ENCODE measurements around the gene CLASP2. TPM values are rescaled to one million over a fixed set of nuclear protein-coding genes. Genes with fewer than 3 reads are reported as not detected.
"Not testable (repeated sequence)": the region's sequence is repeated elsewhere in the genome, so short reads cannot be mapped to it uniquely, and the experiment has no call there.

The CLASP2 gene
- total RNA-seq, 1 donor from 2014 or later: 54.0 TPM

DNA sequence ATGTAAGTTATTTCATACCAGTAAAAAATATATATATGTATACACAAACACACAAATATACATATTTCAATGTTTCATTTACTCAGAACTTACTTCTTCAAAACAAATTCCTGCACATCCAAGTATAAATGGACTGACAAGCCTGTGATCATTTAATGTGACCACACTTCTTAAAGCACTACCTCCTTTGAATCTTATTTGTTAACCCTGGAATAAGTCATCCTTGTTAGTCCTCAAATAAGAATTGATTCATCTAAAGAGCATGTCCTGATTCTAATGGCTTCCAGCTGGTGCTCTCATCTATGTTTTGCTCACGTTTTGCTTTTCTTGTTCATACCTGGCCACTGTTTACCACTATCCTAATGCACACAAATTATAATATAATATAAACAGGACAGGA, 173.9 kb downstream of the CLASP2 start:
- no peak for DNase-seq (ENCODE audit: low read depth in 2 of 2)

DNA sequence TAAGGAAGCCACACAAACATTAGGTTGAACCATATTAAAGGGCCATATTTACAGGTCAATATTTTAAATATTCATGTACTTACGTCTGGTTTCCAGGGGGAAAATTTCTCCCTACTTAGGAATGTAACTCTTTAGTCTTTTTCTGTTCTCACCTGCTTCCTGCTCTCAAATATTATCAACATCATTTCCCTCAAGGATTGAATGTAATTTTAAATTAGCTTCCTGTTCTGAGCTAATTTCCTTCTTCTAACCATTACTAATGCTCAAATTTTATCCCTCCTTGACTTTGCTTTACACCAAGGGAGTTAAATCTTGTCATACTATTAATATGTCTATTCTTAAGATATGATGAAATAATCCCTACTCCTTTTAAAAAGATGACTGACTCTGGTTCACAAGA, 174.5 kb downstream of the CLASP2 start:
- peak in 1 of 2 donors; percentile 37 for DNase-seq (ENCODE audit: low read depth in 2 of 2)

DNA sequence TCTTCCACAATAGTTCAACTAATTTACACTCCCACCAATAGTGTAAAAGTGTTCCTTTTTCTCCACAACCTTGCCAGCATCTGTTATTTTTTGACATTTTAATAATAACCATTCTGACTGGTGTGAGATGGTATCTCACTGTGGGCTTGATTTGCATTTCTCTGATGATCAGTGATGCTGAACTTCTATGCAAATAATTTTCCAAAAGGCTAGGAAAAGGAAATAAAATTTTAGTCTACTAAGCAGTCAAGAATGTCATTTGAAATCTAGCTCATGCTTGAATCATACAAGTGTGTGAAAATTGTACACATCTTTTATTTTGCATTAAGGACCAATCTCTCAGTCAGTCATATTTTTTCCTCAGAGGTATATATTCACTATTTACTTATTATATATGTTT, 176.1 kb downstream of the CLASP2 start:
- no peak for DNase-seq (ENCODE audit: low read depth in 2 of 2)

DNA sequence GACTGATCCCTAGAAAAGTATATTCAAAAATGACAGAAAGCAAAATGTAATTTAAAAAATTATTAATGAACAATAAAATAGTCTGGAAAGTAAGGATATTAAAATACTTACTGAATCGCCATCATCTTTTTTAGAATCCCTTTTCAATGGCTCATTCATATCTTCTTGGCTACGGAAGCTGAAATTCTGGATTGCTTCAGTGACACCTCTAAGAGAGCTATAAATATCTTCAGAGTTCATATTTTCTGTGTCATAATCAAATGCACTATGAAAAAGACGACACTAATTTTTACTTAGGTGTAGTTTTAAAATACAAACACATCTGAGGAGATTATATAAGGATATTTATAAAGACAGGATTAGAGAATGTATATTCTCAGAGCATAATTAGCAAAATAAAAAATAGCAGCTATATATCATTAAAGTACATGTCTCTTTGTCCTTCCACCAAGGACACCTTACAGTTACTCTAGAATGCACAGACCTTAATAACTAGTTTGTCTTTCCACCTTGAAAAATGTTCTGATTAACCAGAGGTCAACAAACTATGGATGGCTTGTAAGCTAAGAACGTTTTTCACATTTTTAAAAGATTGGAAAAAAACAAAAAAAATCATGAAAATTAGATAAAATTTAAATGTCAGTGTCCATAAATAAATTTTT, 179.2 kb downstream of the CLASP2 start:
- no peak for DNase-seq (ENCODE audit: low read depth in 2 of 2)

DNA sequence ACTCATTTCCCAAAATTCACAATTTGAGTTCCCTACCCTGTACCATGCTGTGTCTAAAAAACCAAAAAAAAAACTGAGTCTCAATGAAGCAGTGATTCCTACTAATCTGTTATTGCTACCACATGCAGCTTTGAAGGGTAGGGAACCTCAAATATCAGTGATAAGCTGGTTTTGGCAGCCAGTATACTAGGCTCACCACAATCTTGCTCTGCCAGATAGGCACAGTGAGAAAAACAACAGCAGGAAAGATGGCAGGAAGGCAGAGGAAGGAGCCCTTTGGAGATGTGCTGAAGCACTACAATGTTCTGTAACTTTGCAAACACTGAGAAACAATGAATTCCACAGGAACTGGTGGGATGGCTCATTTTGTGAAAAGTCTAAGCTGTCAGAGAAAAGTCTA, 180.9 kb downstream of the CLASP2 start:
- peak in 1 of 2 donors; percentile 38 for DNase-seq (ENCODE audit: low read depth in 2 of 2)

DNA sequence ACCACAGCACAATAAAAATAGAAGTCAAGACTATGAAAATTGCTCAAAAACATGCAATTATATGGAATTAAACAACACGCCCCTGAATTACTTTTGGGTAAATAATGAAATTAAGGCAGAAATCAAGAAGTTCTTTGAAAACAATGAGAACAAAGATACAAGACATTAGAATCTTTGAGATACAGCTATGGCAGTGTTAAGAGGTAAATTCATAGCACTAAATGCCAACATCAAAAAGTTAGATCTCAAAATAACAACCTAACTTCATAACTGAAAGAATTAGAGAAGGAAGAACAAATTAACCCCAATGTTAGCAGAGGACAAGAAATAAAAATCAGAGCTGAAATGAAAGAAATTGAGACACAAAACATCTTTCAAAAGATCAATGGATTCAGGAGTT, 191.3 kb downstream of the CLASP2 start:
- DNase-seq (ENCODE audit: low read depth in 2 of 2): no peak

DNA sequence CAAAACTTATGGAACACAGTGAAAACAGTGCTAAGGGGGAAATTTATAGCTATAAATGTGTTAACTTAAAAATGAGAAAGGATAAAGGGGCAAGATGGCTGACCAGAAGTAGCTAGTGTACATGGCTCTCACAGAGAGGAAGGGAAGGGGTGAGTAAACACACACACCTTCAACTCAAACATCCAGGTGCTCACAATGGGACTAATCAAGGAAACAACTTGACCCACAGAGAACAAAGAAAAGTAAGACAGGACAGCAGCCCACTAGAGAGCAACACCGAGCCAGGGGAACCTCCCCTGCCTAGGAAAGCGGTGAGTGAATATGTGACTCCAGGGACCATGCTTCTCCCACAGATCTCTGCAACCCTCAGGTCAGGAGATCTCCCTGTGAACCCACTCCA, 192.8 kb downstream of the CLASP2 start:
- DNase-seq (ENCODE audit: low read depth in 2 of 2): no peak

DNA sequence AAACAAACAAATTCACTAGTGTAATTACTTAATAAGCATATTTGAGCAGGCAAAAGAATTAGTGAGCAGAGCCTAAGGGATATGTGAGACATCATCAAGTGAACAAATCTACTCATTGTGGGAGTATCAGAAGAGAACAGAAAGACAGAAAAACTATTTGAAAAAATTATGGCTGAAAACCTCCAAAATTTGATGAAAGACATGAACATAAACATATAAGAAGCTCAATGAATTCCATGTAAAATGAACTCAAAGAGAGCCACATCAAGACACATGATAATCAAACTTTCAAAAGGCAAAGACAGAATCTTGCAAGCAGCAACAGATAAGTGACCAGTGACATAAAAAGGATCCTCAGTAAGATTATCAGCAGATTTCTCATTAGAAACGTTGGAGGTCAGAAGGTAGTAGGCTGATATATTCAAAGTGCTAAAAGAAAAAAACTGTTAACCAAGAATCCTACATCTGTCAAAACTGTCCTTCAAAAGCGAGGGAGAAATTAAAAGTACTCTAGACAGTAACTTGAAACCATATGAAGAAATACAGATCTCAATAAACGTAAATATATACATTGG, 194.9 kb downstream of the CLASP2 start:
- DNase-seq (ENCODE audit: low read depth in 2 of 2): no peak

DNA sequence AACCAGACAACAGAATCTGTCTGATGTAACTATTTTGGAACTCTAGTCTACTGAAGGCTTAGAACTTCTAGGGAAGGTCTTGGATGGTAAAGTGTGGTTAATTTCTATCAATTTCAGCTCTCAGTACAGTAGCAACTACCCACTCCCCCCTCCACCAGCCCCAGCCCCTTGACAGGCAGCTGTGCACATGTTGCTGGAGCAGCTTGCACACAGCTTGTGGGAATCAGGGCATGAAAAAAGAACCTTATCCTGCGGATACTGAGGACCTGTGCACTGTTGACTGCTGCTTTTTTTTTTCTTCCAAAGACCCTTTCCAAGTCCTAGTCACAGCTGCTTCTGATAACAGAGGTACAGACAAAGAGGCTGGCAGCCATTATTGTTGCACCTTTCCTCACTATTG, 196.3 kb downstream of the CLASP2 start:
- no peak for DNase-seq (ENCODE audit: low read depth in 2 of 2)

DNA sequence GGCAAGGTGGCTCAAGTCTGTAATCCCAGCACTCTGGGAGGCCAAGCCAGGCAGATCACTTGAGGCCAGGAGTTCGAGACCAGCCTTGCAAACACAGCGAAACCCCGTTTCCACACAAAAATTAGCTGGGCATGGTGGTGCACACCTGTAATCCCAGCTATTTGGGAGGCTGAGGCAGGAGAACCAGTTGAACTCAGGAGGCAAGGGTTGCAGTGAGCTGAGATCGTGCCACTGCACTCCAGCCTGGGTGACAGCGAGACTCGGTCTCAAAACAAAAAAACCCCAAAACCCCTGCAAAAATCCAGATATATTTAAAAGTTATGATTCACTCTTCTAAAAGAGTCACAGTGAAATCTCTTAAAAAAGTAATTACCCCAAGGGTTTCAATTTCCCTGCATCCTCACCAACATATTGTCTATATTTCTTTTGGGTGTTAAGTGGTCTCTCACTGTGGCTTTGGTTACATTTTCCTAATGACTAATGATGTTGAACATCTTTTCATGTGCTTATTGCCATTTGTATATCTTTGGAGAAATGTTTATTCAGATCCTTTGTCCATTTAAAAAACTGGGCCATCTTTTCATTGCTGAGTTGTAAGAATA, 204.7 kb downstream of the CLASP2 start:
- DNase-seq (ENCODE audit: low read depth in 2 of 2): no peak

DNA sequence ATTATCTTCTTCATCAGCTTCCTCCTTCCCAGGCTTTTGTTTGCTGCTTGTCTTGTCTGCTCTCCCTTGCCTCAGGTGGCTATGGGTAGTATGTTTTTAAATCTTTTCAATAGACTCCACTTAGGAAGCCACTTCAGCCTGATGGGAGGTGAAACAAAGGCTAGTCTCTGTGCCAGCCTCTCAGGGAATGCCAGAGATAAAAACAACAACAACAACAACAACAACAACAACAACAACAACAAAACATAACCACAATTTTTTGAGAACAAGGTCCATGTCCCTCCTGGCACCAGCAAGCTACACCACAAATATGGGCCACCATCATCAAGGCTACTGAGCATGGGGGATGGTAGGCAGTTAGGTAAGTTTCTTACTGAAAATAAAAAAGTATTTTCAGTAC, 213.0 kb downstream of the CLASP2 start:
- no peak for DNase-seq (ENCODE audit: low read depth in 2 of 2)

DNA sequence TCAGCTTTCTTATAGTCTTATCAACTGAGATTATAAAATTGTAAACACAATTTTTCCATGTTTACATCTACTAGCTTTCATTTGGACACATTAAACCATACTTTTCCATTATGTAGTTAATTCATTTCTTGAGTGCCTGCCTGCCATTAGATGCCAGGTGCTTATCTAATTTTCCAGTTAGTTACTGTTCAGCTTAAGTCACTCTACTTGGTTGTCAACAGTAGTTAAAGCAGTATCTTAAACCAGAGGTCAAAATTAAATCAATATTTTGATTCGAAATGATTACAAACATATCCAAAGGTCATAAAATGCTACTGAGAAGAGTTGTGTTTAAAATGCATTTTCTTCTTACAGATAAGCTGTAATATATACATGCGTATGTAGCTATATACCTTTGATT, 221.6 kb downstream of the CLASP2 start:
- no peak for DNase-seq (ENCODE audit: low read depth in 2 of 2)

DNA sequence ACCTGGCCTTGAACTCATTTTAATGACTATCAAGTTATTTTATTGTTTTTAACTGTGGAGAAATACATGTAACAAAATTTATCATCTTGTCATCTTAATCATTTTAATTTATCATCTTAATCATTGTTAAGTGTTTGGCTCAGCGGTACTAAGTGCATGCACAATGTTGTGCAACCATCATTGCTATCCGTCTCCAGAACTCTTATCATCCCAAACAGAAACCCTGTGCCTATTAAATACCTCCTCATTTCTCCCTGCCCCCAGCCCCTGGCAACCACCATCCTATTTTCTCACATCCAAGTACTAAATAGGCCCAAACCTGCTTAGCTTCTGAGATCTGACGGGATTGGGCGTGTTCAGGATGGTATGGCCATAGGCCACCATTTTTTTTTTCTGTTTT, 226.3 kb downstream of the CLASP2 start:
- DNase-seq (ENCODE audit: low read depth in 2 of 2): no peak

DNA sequence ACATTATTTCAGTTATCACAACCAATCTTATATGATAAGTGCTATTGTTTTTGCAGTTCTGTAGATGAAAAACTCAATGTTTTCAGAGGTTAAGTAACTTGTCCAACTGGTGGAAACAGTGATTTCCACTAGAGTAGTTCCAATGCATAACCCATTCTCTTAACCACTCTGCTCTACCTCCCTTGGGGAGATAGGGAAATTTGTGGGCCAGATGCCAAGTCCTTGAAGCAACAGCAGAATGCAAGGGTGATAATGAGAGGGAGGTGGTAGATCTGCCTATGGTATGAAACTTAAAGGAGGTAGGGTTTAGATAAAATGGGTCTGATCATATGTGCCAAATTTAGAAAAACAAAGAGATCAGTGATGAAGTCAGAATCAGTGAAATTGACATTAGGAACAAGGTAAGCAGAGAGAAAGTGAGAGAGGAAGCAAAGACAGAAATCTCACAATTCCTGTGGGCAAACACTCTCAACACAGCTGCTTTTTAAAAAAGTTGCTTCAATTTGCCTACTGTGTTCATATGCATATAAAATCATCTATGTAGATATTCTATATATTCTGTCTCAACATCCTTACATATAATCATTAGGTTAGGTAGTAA, 227.3 kb downstream of the CLASP2 start:
- DNase-seq (ENCODE audit: low read depth in 2 of 2): no peak

DNA sequence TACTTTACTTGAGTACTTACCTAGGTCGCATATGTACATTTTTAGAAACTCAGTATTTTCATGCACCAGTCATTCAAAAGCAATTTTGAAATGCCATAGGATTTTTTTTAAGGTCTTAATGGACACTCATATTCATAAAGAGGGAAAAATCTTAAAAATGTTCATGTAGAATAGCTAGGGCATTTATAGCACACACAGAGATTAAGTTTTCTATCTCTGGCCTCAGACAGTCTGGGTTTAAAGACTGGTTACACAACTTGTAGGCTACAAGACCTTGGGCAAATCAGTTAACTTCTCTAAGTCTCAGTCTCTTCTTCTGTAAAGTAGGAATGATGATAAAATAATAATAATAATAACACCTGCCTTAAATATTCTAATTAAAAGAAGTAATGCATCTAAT, 229.4 kb downstream of the CLASP2 start:
- no peak for DNase-seq (ENCODE audit: low read depth in 2 of 2)

DNA sequence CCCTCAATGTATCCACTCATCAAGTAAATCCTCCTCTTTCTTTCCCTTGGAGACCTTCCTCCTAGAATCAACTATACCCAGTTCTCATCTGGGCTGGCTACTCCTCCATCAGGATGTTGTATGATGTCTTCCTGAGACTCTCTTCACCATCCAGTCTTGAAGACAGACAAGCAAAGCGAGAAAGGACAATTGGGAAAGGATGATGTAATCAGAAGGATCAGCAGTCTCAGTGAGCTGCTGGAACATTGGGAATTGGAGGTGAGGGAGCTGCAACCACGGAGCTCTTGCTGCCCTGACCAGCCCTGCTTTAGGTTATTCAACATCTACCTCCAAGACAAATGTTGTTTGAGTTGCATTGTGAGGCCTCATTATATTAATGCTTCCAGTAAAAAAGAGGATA, 229.8 kb downstream of the CLASP2 start:
- no peak for DNase-seq (ENCODE audit: low read depth in 2 of 2)

DNA sequence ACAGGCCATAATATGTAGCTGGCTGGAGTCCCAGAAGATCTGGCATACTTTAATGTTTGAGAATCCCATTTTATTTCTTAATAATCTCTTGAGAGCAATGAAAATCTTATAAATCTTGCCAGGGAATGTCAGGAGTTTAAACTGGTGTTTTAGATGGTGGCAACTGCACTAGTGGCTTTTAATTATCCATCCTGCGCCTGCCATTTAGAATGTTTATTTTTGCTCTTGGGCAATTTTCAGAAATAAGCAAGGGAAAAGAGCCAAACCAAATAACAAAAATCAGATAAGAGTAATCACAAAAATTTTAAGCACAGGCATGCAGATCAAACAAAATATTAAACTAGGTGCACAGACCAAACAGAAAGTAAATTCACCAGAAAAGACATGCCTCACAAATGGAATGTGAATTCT, 235.9 kb downstream of the CLASP2 start:
- DNase-seq (ENCODE audit: low read depth in 2 of 2): peak in 1 of 2 donors; percentile 2

DNA sequence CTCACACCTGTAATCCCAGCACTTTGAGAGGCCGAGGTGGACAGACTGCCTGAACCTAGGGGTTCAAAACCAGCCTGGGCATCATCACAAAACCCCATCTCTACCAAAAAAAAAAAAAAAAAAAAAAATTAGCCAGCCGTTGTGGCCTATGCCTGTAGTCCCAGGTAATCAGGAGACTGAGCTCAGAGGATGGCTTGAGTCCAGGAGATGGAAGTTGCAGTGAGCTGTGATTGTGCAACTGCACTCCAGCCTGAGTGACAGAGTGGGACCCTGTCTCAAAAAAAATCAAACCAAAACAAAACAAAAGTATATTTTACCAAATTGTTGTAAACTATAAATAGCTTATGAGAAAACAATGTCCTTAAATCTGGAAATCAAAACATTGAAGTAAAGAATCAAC, 243.2 kb downstream of the CLASP2 start:
- DNase-seq (ENCODE audit: low read depth in 2 of 2): no peak

DNA sequence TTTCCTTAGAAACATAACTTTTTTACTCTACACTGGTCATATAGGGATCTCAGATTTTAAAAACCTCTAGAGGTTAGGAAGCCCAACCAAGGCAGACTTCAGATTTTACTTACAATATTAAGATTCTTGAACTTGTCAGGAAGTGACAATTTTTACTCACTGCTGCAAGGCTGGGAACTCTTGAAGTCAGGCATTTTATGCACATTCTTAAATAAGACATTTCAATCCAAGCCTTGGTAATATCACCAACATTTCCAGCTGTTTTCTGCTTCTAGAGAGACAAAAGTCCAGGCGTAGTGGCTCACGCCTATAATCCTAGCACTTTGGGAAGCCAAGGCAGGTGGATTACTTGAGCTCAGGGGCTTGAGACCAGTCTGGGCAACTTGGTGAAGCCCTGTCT, 244.2 kb downstream of the CLASP2 start:
- no peak for DNase-seq (ENCODE audit: low read depth in 2 of 2)

DNA sequence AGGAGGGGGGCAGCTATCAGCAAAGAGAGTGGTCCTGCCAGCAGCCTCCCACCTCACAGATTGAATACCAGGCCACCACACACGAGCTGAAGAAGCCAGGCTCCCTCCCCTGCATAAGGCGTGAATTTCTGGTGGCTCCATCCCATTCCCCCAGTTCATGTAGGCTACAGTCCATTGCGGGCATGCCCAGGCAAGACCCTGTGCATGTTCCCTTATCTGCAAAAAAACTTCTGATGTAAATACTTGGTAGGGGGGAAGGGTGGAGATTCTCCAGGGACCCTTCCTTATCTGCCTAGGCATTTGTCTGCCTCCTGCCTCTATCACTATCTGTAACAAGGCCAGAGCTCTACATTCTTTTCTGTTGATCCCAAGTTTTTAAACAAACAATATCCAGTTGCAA, 250.3 kb downstream of the CLASP2 start:
- DNase-seq (ENCODE audit: low read depth in 2 of 2): no peak

DNA sequence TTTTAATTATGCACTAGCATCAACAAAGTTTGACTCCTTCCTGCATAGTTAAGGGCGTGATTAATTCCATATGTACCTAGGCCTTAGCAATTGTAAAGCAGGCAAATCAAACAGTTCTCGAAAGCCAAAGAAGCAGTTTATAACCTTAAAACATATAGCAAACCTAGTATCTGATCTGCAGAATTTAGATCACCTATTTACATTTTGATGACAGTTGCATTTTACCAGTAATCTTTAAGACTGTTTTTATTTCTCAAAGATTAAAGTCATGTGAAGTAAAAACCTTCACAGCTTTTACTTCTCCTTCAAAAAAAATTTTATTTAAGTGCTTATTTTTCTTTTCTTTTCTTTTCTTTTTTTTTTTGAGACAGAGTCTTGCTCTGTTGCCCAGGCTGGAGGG, 257.0 kb downstream of the CLASP2 start:
- no peak for DNase-seq (ENCODE audit: low read depth in 2 of 2)

DNA sequence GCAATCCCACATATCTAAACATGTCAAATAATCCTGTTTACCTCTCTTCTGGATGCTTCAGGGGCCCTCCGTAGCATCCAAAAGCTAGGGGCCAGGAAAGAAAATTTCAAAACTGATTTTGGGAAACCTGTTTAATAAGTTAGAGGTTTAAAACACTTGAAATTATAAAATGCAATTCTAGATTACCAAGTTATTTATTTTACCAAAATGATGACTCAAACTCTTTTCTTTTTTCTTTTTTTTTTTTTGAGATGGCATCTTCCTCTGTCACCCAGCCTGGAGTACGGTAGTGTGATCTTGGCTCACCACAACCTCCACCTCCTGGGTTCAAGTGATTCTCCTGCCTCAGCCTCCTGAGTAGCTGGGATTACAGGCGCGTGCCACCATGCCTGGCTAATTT, 258.5 kb downstream of the CLASP2 start:
- not testable (repeated sequence) for DNase-seq (ENCODE audit: low read depth in 2 of 2)

DNA sequence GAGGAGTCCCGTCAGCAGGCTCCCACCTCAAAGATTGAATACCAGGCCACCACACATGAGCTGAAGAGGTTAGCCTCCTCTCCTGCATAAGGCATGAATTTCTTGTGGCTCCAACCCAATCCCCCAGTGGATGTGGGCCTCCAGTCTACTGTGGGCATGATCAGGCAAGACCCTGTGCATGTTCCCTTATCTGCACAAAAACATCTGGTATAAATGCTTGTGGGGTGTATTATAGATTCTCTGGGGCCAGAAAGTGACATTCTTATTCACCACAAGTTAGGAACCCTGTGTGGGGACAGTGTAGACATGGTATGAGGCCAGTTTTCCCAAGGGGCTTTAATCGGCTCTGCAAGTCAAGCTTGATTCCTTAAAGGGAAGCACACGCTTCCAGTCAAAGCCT, 259.6 kb downstream of the CLASP2 start:
- no peak for DNase-seq (ENCODE audit: low read depth in 2 of 2)
